GM13976 (cell line): ENCODE data around the gene MTCP1.

Experiments used
- DNase-seq: peaks from one replicate; pipeline ENCODE4 v3.0.0; 2012; ENCODE audit warnings: low spot score
- CTCF ChIP-seq: IDR thresholded peaks from 2 replicates; pipeline ENCODE4 v1.5.1; 2012; ENCODE audit warnings: borderline replicate concordance, mild to moderate bottlenecking; ENCODE audit not compliant: insufficient read depth; ENCODE audit errors: extremely low read depth, missing control alignments, control extremely low read depth
- in situ Hi-C: fragments of 300-500 bp; cut with MboI; formaldehyde crosslinking; loops from one replicate; pipeline ENCODE4 v1.12.0; 2022; ENCODE audit warnings: low sequenced_read_pairs, mixed read lengths, inconsistent platforms; ENCODE audit not compliant: unreplicated experiment

The MTCP1 gene

GRCh38 chrX:155094468-155095061, 23.6 kb upstream of the MTCP1 start:
- no peak for TF ChIP-seq CTCF
- in situ Hi-C loops = no loop called here
- peak; percentile 17 for DNase-seq

GRCh38 chrX:155086961-155087735, 16.2 kb upstream of the MTCP1 start:
- no peak for DNase-seq
- no peak for TF ChIP-seq CTCF
- in situ Hi-C loops = no loop called here

DNA sequence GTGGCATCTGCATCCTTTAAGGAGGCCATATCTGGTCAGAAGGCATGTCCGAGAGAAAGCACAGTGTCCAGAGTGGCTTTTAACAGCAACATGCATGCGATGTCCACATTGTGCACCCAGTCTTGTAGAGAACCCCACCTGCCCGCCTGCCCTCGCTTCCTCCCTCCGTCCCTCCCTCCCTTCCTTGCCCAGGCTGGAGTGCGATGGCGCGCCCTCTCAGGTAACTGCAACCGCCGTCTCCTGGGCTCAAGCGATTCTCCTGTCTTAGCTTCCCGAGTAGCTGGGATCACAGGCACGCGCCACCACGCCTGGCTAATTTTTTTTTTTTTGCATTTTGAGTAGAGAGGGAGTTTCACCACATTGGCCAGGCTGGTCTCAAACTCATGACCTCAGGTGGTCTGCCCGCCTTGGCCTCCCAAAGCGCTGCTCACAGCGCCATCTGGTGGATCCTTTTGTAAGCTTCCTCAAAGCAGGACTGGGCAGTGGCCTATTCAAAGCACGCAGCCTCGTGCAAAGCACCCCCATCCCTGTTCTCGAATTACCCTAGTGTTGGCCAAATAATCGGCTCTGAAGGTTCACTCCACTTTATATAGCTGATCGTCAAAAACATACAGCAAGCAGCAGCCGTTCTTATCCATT, 15.4 kb upstream of the MTCP1 start:
- DNase-seq = peak; percentile 33
- peak; percentile 16 for TF ChIP-seq CTCF
- in situ Hi-C loops = no loop called here

- in situ Hi-C loops = no loop called here
- no peak for TF ChIP-seq CTCF
- no peak for DNase-seq
Measured at GRCh38 chrX:155071694-155072280, 851 bp upstream of the MTCP1 start.

- no peak for DNase-seq
- in situ Hi-C loops = no loop called here
- no peak for TF ChIP-seq CTCF
Measured at GRCh38 chrX:155070663-155070974, 317 bp downstream of the MTCP1 start.

DNA sequence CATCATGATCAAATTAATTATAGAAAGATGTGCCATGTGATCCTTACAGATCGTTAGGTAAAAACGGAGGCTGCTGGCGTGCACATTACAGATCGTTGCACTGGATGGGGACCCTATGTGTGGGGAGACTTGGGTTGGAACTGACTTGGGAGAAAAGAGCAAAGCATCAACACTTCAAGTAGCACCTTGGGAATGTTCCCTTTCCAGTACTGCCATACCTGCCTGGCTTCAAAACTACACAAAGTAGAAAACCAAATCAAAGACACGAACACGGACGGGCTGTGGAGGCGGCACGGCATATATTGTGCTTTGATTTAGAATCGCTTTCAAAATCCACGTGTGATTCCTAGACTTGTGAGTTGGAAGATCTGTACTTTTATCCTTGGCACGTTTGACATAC, 898 bp downstream of the MTCP1 start:
- no peak for DNase-seq
- in situ Hi-C loops = no loop called here
- no peak for TF ChIP-seq CTCF
